GM12873 (cell line): ENCODE data around the gene STARD13.

Experiments
- CTCF ChIP-seq: IDR thresholded peaks from 2 replicates; pipeline ENCODE4 v1.5.1; 2012; ENCODE audit warnings: low read depth, mild to moderate bottlenecking, moderate library complexity, low read length, control low read depth; ENCODE audit not compliant: insufficient read depth; ENCODE audit errors: missing control alignments

STARD13 gene

GRCh38 chr13:33235564-33235963 is 50.0 kb downstream of the STARD13 start:
- no peak for TF ChIP-seq CTCF

- no peak for TF ChIP-seq CTCF
These were observed 50.5 kb downstream of the STARD13 start for GRCh38 chr13:33235078-33235477.

GRCh38 chr13:33233547-33233946 is 52.0 kb downstream of the STARD13 start:
- TF ChIP-seq CTCF = no peak

- no peak for TF ChIP-seq CTCF
These were observed 52.7 kb downstream of the STARD13 start for GRCh38 chr13:33232883-33233282.

GRCh38 chr13:33231339-33231738 is 54.2 kb downstream of the STARD13 start:
- TF ChIP-seq CTCF = no peak

- TF ChIP-seq CTCF = no peak
These were observed 55.2 kb downstream of the STARD13 start for GRCh38 chr13:33230178-33230881.

- no peak for TF ChIP-seq CTCF
These were observed 55.9 kb downstream of the STARD13 start for GRCh38 chr13:33229446-33230177.
